ENCODE measurements around the gene STAT5A. TPM values are rescaled to one million over a fixed set of nuclear protein-coding genes. Genes with fewer than 3 reads are reported as not detected.
A peak's percentile ranks its signal among the peaks of the same experiment; 100 is the strongest.

Gene STAT5A
- total and polyA plus RNA-seq, 3 donors from 2014 or later: 13.7 to 37.0 (median 27.8) TPM

- Histone ChIP-seq H3K4me3 (peak overlapping the region; percentile 65 to 69), H3K4me1 (peaks cover 23% of the 10 kb centered on the region), H3K36me3 (ENCODE audit: low read depth, missing control alignments) (no peaks in the 10 kb centered on the region), H3K27me3 (no peaks in the 10 kb centered on the region), H3K27ac (peak overlapping the region; percentile 77 to 91), H3K9me3 (no peaks in the 10 kb centered on the region)
- intact Hi-C loops (cut with DNase I; ENCODE audit: low total_unique reads): no loop called here
- no peak for DNase-seq
- TF ChIP-seq POLR2A (IDR thresholded peaks at IDR 0.05): no peak
- TF ChIP-seq, protein P1, sequence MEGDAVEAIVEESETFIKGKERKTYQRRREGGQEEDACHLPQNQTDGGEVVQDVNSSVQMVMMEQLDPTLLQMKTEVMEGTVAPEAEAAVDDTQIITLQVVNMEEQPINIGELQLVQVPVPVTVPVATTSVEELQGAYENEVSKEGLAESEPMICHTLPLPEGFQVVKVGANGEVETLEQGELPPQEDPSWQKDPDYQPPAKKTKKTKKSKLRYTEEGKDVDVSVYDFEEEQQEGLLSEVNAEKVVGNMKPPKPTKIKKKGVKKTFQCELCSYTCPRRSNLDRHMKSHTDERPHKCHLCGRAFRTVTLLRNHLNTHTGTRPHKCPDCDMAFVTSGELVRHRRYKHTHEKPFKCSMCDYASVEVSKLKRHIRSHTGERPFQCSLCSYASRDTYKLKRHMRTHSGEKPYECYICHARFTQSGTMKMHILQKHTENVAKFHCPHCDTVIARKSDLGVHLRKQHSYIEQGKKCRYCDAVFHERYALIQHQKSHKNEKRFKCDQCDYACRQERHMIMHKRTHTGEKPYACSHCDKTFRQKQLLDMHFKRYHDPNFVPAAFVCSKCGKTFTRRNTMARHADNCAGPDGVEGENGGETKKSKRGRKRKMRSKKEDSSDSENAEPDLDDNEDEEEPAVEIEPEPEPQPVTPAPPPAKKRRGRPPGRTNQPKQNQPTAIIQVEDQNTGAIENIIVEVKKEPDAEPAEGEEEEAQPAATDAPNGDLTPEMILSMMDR (IDR thresholded peaks at IDR 0.05): no peak
- 61 to 63% methylated on average over 9 of the region's 9 CpGs for WGBS, 2 donors
Observed at GRCh38 chr17:42289611-42290181, 1.4 kb downstream of the STAT5A start.

DNA sequence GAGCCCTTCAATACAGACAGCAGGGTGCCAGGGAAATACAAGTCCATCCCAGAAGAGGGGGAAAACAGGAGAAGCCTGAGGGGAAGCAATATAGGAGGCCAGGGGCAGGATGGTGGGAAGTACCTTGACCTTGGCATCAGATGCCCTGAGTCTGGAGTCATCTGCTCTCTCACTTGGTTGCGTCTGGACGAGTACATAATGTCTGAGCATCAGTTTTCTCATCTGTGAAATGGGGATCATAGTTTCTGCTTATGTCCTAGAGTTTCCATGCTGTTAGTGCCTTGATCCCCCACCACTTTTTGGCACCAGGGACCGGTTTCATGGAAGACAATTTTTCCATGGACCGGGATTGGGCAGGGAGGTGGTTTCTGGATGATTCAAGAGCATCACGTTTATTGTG, 2.3 kb downstream of the STAT5A start:
- intact Hi-C loops (cut with DNase I; ENCODE audit: low total_unique reads): no loop called here
- Histone ChIP-seq H3K27me3 (no peaks in the 10 kb centered on the region), H3K9me3 (no peaks in the 10 kb centered on the region), H3K36me3 (ENCODE audit: low read depth, missing control alignments) (no peaks in the 10 kb centered on the region), H3K4me1 (peaks cover 23% of the 10 kb centered on the region), H3K4me3 (no peak overlapping the region), H3K27ac (no peak overlapping the region)
- TF ChIP-seq, protein P1 (IDR thresholded peaks at IDR 0.05): no peak
- TF ChIP-seq POLR2A (IDR thresholded peaks at IDR 0.05): no peak
- WGBS, 2 donors: 81 to 84% methylated on average over 5 of the region's 5 CpGs
- no peak for DNase-seq

DNA sequence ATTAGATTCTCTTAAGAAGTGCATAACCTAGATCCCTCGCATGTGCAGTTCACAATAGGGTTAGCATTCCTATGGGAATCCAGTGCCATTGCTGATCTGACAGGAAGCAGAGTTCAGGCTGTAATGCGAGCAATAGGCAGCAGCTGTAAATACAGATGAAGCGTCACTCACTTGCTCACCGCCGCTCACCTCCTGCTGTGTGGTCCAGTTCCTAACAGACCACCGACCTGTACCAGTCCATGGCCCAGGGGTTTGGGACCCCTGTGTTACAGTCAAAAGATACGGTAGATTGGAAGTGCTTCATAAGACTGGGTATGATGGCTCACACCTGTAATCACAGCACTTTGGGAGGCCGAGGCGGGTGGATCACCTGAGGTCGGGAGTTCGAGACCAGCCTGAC, 2.8 kb downstream of the STAT5A start:
- peaks cover 23% of the 10 kb centered on the region for H3K4me1 ChIP-seq
- no peaks in the 10 kb centered on the region for H3K27me3 ChIP-seq
- intact Hi-C loops (cut with DNase I; ENCODE audit: low total_unique reads): no loop called here
- H3K4me3 ChIP-seq: no peak overlapping the region
- no peaks in the 10 kb centered on the region for H3K36me3 ChIP-seq (ENCODE audit: low read depth, missing control alignments)
- TF ChIP-seq, protein P1 (IDR thresholded peaks at IDR 0.05): no peak
- no peak for TF ChIP-seq POLR2A (IDR thresholded peaks at IDR 0.05)
- DNase-seq: no peak
- H3K27ac ChIP-seq: peak overlapping the region in 1 of 2 donors; percentile 3
- no peaks in the 10 kb centered on the region for H3K9me3 ChIP-seq
- WGBS, 2 donors: 91 to 97% methylated on average over 11 of the region's 11 CpGs

- no peak overlapping the region for H3K27ac ChIP-seq
- no peak for DNase-seq
- no peaks in the 10 kb centered on the region for H3K27me3 ChIP-seq
- no peak overlapping the region for H3K4me3 ChIP-seq
- H3K9me3 ChIP-seq: no peaks in the 10 kb centered on the region
- TF ChIP-seq POLR2A (IDR thresholded peaks at IDR 0.05): no peak
- TF ChIP-seq, protein P1 (IDR thresholded peaks at IDR 0.05): no peak
- intact Hi-C loops (cut with DNase I; ENCODE audit: low total_unique reads): no loop called here
- WGBS, 2 donors: 79 to 85% methylated on average over 11 to 12 of the region's 12 CpGs
- peaks cover 11% of the 10 kb centered on the region for H3K4me1 ChIP-seq
- no peaks in the 10 kb centered on the region for H3K36me3 ChIP-seq (ENCODE audit: low read depth, missing control alignments)
Observed at GRCh38 chr17:42294469-42295398, 6.4 kb downstream of the STAT5A start.
